NCI-H128 (cell line): ENCODE measurements around the gene ZBTB17.

Experiments used
- DNase-seq: peaks from one replicate; lab custom pipeline; 2025; ENCODE audit not compliant: unreplicated experiment; lab: John Stamatoyannopoulos, UW

ZBTB17 gene

GRCh38 chr1:15948091-15948591 is 27.8 kb downstream of the ZBTB17 start:
- DNase-seq = no peak

GRCh38 chr1:15947382-15948090 is 28.4 kb downstream of the ZBTB17 start:
- DNase-seq = no peak

- DNase-seq = no peak
These were observed 29.1 kb downstream of the ZBTB17 start for GRCh38 chr1:15946571-15947381.

- DNase-seq = no peak
These were observed 30.0 kb downstream of the ZBTB17 start for GRCh38 chr1:15945832-15946448.

- DNase-seq = no peak
These were observed 30.7 kb downstream of the ZBTB17 start for GRCh38 chr1:15945011-15945831.

- no peak for DNase-seq
These were observed 31.4 kb downstream of the ZBTB17 start for GRCh38 chr1:15944308-15945010.

GRCh38 chr1:15943992-15944307 is 32.0 kb downstream of the ZBTB17 start:
- no peak for DNase-seq

GRCh38 chr1:15943328-15943991 is 32.4 kb downstream of the ZBTB17 start:
- DNase-seq = no peak

- DNase-seq = no peak
These were observed 33.1 kb downstream of the ZBTB17 start for GRCh38 chr1:15942661-15943327.

- no peak for DNase-seq
These were observed 33.8 kb downstream of the ZBTB17 start for GRCh38 chr1:15941899-15942660.

- DNase-seq = no peak
These were observed 34.7 kb downstream of the ZBTB17 start for GRCh38 chr1:15941044-15941840.

GRCh38 chr1:15940110-15941043 is 35.5 kb downstream of the ZBTB17 start:
- DNase-seq = no peak

GRCh38 chr1:15939181-15940109 is 36.5 kb downstream of the ZBTB17 start:
- no peak for DNase-seq

- no peak for DNase-seq
These were observed 37.2 kb downstream of the ZBTB17 start for GRCh38 chr1:15938628-15939161.

- DNase-seq = no peak
These were observed 38.2 kb downstream of the ZBTB17 start for GRCh38 chr1:15937706-15938168.
